Measurements from ENCODE around the gene ATP1A1. TPM values are rescaled to one million over a fixed set of nuclear protein-coding genes. Genes with fewer than 3 reads are reported as not detected.

Gene ATP1A1
- total RNA-seq, 8 experiments from 2014 or later = 84.7 to 209 (median 128) TPM

- Histone ChIP-seq H3K4me1 (replicated peaks in 1 of 2) (peaks cover 12 to 28% of the 10 kb centered on the region in 2 donors), H3K27ac (no peak overlapping the region), H3K4me3 (no peak overlapping the region)
- ATAC-seq (replicated peaks in 6 of 8) = peak in 1 of 8 experiments; percentile 12
- in situ Hi-C loops (cut with MboI; ENCODE audit: low pct_unique_long_range_greater_than_20kb in 2 of 9, low sequenced_read_pairs in 9 of 9, unreplicated experiment in 9 of 9) = no loop called here
- WGBS, 10 experiments = 55 to 100% (median 91%) methylated on average over 1 to 2 of the region's 2 CpGs
Measured at GRCh38 chr1:116347696-116348095, 25.3 kb upstream of the ATP1A1 start.

DNA sequence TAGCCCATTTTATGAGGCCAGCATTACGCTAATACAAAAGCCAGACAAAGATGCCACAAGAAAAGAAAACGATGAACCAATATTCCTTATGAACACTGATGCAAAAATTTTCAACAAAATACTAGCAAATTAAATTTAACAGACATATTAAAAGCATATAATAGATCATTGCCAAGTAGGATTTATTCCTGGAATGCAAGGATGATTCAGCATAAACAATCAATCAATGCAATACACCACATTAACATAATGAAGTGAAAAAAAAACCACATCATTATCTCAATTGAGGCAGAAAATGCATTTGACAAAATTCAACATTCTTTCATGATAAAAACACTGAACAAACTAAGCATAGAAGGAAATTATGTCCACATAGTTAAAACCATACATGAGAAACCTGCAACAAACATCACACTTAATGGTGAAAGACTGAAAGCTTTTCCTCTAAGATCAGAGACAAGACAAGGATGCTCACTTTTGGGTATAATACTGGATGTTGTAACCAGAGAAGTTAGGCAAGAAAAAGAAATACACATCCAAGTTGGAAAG, 22.9 kb upstream of the ATP1A1 start:
- no peak overlapping the region for H3K27ac ChIP-seq
- H3K4me1 ChIP-seq (replicated peaks in 1 of 2) = peaks cover 12 to 26% of the 10 kb centered on the region in 2 donors
- no peak overlapping the region for H3K4me3 ChIP-seq
- in situ Hi-C loops (cut with MboI; ENCODE audit: low pct_unique_long_range_greater_than_20kb in 2 of 9, low sequenced_read_pairs in 9 of 9, unreplicated experiment in 9 of 9) = no loop called here
- 47 to 100% (median 85%) methylated on average over 2 of the region's 2 CpGs for WGBS, 10 experiments
- ATAC-seq (replicated peaks in 6 of 8) = no peak

- in situ Hi-C loops (cut with MboI; ENCODE audit: low pct_unique_long_range_greater_than_20kb in 2 of 9, low sequenced_read_pairs in 9 of 9, unreplicated experiment in 9 of 9) = no loop called here
- no peak for ATAC-seq (replicated peaks in 6 of 8)
- 21 to 97% (median 90%) methylated on average over 2 to 4 of the region's 4 CpGs for WGBS, 10 experiments
- no peak overlapping the region for H3K4me3 ChIP-seq
- no peak overlapping the region for H3K27ac ChIP-seq
- peaks cover 0 to 8% of the 10 kb centered on the region in 2 donors for H3K4me1 ChIP-seq (replicated peaks in 1 of 2)
Measured at GRCh38 chr1:116351914-116352313, 21.1 kb upstream of the ATP1A1 start.

GRCh38 chr1:116352349-116352813, 20.7 kb upstream of the ATP1A1 start:
- Histone ChIP-seq H3K4me3 (no peak overlapping the region), H3K4me1 (replicated peaks in 1 of 2) (peaks cover 0 to 3% of the 10 kb centered on the region in 2 donors), H3K27ac (no peak overlapping the region)
- in situ Hi-C loops (cut with MboI; ENCODE audit: low pct_unique_long_range_greater_than_20kb in 2 of 9, low sequenced_read_pairs in 9 of 9, unreplicated experiment in 9 of 9) = no loop called here
- 0 to 96% (median 66%) methylated on average over 1 to 3 of the region's 3 CpGs for WGBS, 10 experiments
- no peak for ATAC-seq (replicated peaks in 6 of 8)

GRCh38 chr1:116353155-116353554, 19.9 kb upstream of the ATP1A1 start:
- WGBS, 10 experiments = 70 to 98% (median 87%) methylated on average over 1 to 8 of the region's 8 CpGs
- Histone ChIP-seq H3K4me1 (replicated peaks in 1 of 2) (no peaks in the 10 kb centered on the region), H3K27ac (no peak overlapping the region), H3K4me3 (no peak overlapping the region)
- no peak for ATAC-seq (replicated peaks in 6 of 8)
- in situ Hi-C loops (cut with MboI; ENCODE audit: low pct_unique_long_range_greater_than_20kb in 2 of 9, low sequenced_read_pairs in 9 of 9, unreplicated experiment in 9 of 9) = no loop called here

- WGBS, 10 experiments = 20 to 100% (median 85%) methylated on average over 1 to 4 of the region's 4 CpGs; no CpG with 5 or more reads in 5 of the 10 experiments
- in situ Hi-C loops (cut with MboI; ENCODE audit: low pct_unique_long_range_greater_than_20kb in 2 of 9, low sequenced_read_pairs in 9 of 9, unreplicated experiment in 9 of 9) = no loop called here
- ATAC-seq (replicated peaks in 6 of 8) = no peak
- no peak overlapping the region for H3K27ac ChIP-seq
- H3K4me1 ChIP-seq (replicated peaks in 1 of 2) = no peaks in the 10 kb centered on the region
- no peak overlapping the region for H3K4me3 ChIP-seq
Measured at GRCh38 chr1:116356067-116356466, 17.0 kb upstream of the ATP1A1 start.

- in situ Hi-C loops (cut with MboI; ENCODE audit: low pct_unique_long_range_greater_than_20kb in 2 of 9, low sequenced_read_pairs in 9 of 9, unreplicated experiment in 9 of 9) = no loop called here
- no peak for ATAC-seq (replicated peaks in 6 of 8)
- Histone ChIP-seq H3K4me3 (no peak overlapping the region), H3K4me1 (replicated peaks in 1 of 2) (no peaks in the 10 kb centered on the region), H3K27ac (no peak overlapping the region)
- WGBS, 10 experiments = 0 to 75% (median 67%) methylated on average over 1 to 2 of the region's 2 CpGs
Measured at GRCh38 chr1:116356673-116357072, 16.4 kb upstream of the ATP1A1 start.

GRCh38 chr1:116357487-116357886, 15.6 kb upstream of the ATP1A1 start:
- Histone ChIP-seq H3K4me1 (replicated peaks in 1 of 2) (no peaks in the 10 kb centered on the region), H3K4me3 (no peak overlapping the region), H3K27ac (no peak overlapping the region)
- in situ Hi-C loops (cut with MboI; ENCODE audit: low pct_unique_long_range_greater_than_20kb in 2 of 9, low sequenced_read_pairs in 9 of 9, unreplicated experiment in 9 of 9) = no loop called here
- WGBS, 10 experiments = 57 to 100% (median 100%) methylated on average over 1 of the region's 1 CpG; no CpG with 5 or more reads in 3 of the 10 experiments
- ATAC-seq (replicated peaks in 6 of 8) = no peak

DNA sequence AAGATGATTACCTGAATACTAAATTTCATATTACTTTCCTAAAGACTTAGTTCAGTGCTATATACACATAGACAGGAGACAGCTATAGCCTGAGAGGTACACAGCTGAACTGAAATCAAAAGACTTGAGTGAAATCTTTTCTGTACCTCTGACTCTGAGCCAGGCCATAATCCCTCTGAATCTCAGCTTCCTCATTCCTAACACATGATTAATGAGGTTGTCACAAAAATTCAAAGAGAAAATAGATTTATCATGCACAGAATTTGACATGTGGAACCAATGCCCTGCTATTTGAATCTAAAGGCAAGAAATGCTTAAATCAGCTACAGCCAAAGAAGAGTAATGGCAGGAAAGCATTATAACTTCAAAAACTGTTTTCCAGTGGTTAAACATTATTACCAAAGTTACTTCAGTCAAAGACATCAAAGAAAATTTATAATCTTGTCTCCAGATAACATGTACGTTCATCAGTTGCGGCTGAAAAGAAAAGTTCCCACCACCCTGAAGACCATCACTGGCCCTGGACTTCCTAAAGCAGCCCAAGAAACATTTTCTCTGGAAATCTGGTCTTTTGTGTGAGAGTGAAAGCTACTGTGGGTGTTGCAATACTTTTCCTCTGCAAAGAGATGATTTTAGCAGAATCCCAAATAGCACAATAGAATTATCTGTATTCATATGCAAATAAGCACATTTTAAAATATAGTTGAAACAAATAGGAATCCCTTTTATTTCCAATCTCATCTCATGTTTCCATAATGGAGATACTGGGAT, 13.8 kb upstream of the ATP1A1 start:
- Histone ChIP-seq H3K4me3 (no peak overlapping the region), H3K4me1 (replicated peaks in 1 of 2) (no peaks in the 10 kb centered on the region), H3K27ac (no peak overlapping the region)
- in situ Hi-C loops (cut with MboI; ENCODE audit: low pct_unique_long_range_greater_than_20kb in 2 of 9, low sequenced_read_pairs in 9 of 9, unreplicated experiment in 9 of 9) = no loop called here
- ATAC-seq (replicated peaks in 6 of 8) = peak in 2 of 8 experiments; percentile 40 to 52
- WGBS, 10 experiments = 17 to 79% (median 68%) methylated on average over 1 to 2 of the region's 2 CpGs; no CpG with 5 or more reads in 3 of the 10 experiments

GRCh38 chr1:116359871-116360270, 13.2 kb upstream of the ATP1A1 start:
- no peak for ATAC-seq (replicated peaks in 6 of 8)
- Histone ChIP-seq H3K27ac (no peak overlapping the region), H3K4me3 (no peak overlapping the region), H3K4me1 (replicated peaks in 1 of 2) (no peaks in the 10 kb centered on the region)
- whole genome bisulfite sequencing, 10 experiments = 40 to 100% (median 83%) methylated on average over 1 of the region's 1 CpG; no CpG with 5 or more reads in 3 of the 10 experiments
- in situ Hi-C loops (cut with MboI; ENCODE audit: low pct_unique_long_range_greater_than_20kb in 2 of 9, low sequenced_read_pairs in 9 of 9, unreplicated experiment in 9 of 9) = no loop called here

GRCh38 chr1:116360429-116361173, 12.4 kb upstream of the ATP1A1 start:
- in situ Hi-C loops (cut with MboI; ENCODE audit: low pct_unique_long_range_greater_than_20kb in 2 of 9, low sequenced_read_pairs in 9 of 9, unreplicated experiment in 9 of 9) = no loop called here
- Histone ChIP-seq H3K4me3 (no peak overlapping the region), H3K27ac (no peak overlapping the region), H3K4me1 (replicated peaks in 1 of 2) (peaks cover 0 to 3% of the 10 kb centered on the region in 2 donors)
- 0 to 100% (median 72%) methylated on average over 2 of the region's 2 CpGs for whole genome bisulfite sequencing, 10 experiments
- ATAC-seq (replicated peaks in 6 of 8) = no peak

DNA sequence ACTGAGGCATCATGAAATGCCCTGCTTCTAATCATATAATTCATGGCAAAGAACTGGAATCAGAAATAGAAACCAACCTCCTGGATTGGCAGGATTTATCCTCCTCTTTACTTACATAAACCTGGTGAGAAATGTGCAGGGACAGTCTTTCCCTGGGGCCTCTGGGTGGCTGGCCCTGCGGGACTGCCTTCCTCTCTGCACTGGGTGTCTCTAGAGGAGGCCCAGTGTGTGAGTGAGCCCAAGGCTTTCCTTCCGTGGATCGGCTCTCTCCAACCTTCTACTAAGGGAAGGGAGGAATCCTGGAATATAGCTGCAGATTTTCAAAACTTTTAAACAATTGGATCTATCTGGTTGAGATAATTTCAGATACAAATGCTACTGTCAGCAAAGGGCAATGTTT, 11.4 kb upstream of the ATP1A1 start:
- in situ Hi-C loops (cut with MboI; ENCODE audit: low pct_unique_long_range_greater_than_20kb in 2 of 9, low sequenced_read_pairs in 9 of 9, unreplicated experiment in 9 of 9) = no loop called here
- H3K27ac ChIP-seq = no peak overlapping the region
- H3K4me3 ChIP-seq = no peak overlapping the region
- no peak for ATAC-seq (replicated peaks in 6 of 8)
- peaks cover 0 to 3% of the 10 kb centered on the region in 2 donors for H3K4me1 ChIP-seq (replicated peaks in 1 of 2)
- 59 to 96% (median 81%) methylated on average over 1 to 3 of the region's 3 CpGs; no CpG with 5 or more reads in 2 of the 10 experiments for WGBS, 10 experiments

- WGBS, 10 experiments = 38 to 100% (median 87%) methylated on average over 2 to 4 of the region's 4 CpGs; no CpG with 5 or more reads in 1 of the 10 experiments
- H3K27ac ChIP-seq = no peak overlapping the region
- no peak for ATAC-seq (replicated peaks in 6 of 8)
- H3K4me3 ChIP-seq = no peak overlapping the region
- in situ Hi-C loops (cut with MboI; ENCODE audit: low pct_unique_long_range_greater_than_20kb in 2 of 9, low sequenced_read_pairs in 9 of 9, unreplicated experiment in 9 of 9) = no loop called here
- H3K4me1 ChIP-seq (replicated peaks in 1 of 2) = peaks cover 0 to 3% of the 10 kb centered on the region in 2 donors
Measured at GRCh38 chr1:116362050-116362449, 11.0 kb upstream of the ATP1A1 start.

Measured in motor neuron (in vitro differentiated cells).